IMR-90 (cell line): ENCODE results near the gene ACOX2. TPM values are rescaled to one million over a fixed set of nuclear protein-coding genes. Genes with fewer than 3 reads are reported as not detected.

Source experiments
- ATAC-seq: fragments of 200-7000 bp; cut with Tn5 transposase; 2 replicates; pipeline ENCODE4 v1.9.1; 2020; ENCODE audit warnings: low read depth, mild to moderate bottlenecking, moderate library complexity
- BruUV-seq: library from RNA; stranded (reverse); fragments of 400-500 nt; replicated peaks from 2 replicates; lab custom pipeline; 2021; lab: Mats Ljungman, UMichigan
- CTCF ChIA-PET: fragments of 300-600 bp; formaldehyde crosslinking; extraction: SDS; loops from one replicate; lab custom pipeline; 2021; ENCODE audit warnings: antibody characterized with exemption; lab: Yijun Ruan, JAX
- POLR2A ChIA-PET: fragments of 300-600 bp; sonication (Branson Sonifier 250); formaldehyde crosslinking; loops from one replicate; lab custom pipeline; 2022; ENCODE audit warnings: antibody characterized with exemption; ENCODE audit not compliant: unreplicated experiment; lab: Charles Lee
- DNase-seq: peaks from one replicate; pipeline ENCODE4 v3.0.0; 2013
- H2AFZ ChIP-seq: replicated peaks from 2 replicates; pipeline ENCODE3; 2013; ENCODE audit warnings: low read length, mild to moderate bottlenecking; ENCODE audit not compliant: poor library complexity
- H2AK5ac ChIP-seq: 2 replicates; pipeline ENCODE4 v1.6.1; 2013; ENCODE audit warnings: low read depth, low read length, inconsistent platforms
- H2AK9ac ChIP-seq: replicated peaks from 2 replicates; pipeline ENCODE3; 2013; ENCODE audit warnings: mild to moderate bottlenecking, low read depth, low read length, moderate library complexity; ENCODE audit not compliant: poor library complexity
- H2BK120ac ChIP-seq: 2 replicates; pipeline ENCODE4 v1.6.1; 2013; ENCODE audit warnings: low read depth, low read length, inconsistent platforms
- H2BK15ac ChIP-seq: 3 replicates; pipeline ENCODE4 v1.6.1; 2013; ENCODE audit warnings: low read depth, low read length, inconsistent platforms
- H2BK20ac ChIP-seq: 2 replicates; pipeline ENCODE4 v1.6.1; 2013; ENCODE audit warnings: low read depth, mild to moderate bottlenecking, inconsistent platforms, low read length, moderate library complexity
- H2BK5ac ChIP-seq: 2 replicates; pipeline ENCODE4 v1.6.1; 2013; ENCODE audit warnings: mild to moderate bottlenecking, low read depth, low read length, inconsistent platforms; ENCODE audit not compliant: poor library complexity, severe bottlenecking
- H3K14ac ChIP-seq: replicated peaks from 2 replicates; pipeline ENCODE4 v1.6.1; 2013; ENCODE audit warnings: low read depth, low read length, inconsistent platforms
- H3K18ac ChIP-seq: 2 replicates; pipeline ENCODE4 v1.6.1; 2013; ENCODE audit warnings: low read depth, low read length, control low read depth
- H3K23ac ChIP-seq: 2 replicates; pipeline ENCODE4 v1.6.1; 2013; ENCODE audit warnings: low read depth, low read length, inconsistent platforms
- H3K27ac ChIP-seq: 2 replicates; pipeline ENCODE4 v1.5.1; 2013; ENCODE audit warnings: mild to moderate bottlenecking, control low read depth, low read length; ENCODE audit not compliant: insufficient read depth
- H3K27me3 ChIP-seq: 2 replicates; pipeline ENCODE4 v1.6.1; 2013; ENCODE audit warnings: low read length; ENCODE audit not compliant: control insufficient read depth, insufficient read depth
- H3K36me3 ChIP-seq: 2 replicates; pipeline ENCODE4 v1.6.1; 2013; ENCODE audit warnings: low read length, mixed read lengths; ENCODE audit not compliant: control insufficient read depth, insufficient read depth
- H3K4ac ChIP-seq: 2 replicates; pipeline ENCODE4 v1.6.1; 2013; ENCODE audit warnings: low read depth, low read length, inconsistent platforms
- H3K4me1 ChIP-seq: 2 replicates; pipeline ENCODE4 v1.6.1; 2013; ENCODE audit warnings: low read length, mixed read lengths; ENCODE audit not compliant: control insufficient read depth, insufficient read depth
- H3K4me2 ChIP-seq: 2 replicates; pipeline ENCODE4 v1.6.1; 2013; ENCODE audit warnings: low read depth, mild to moderate bottlenecking, control low read depth, low read length, moderate library complexity
- H3K4me3 ChIP-seq: 2 replicates; pipeline ENCODE4 v1.5.1; 2013; ENCODE audit warnings: low read depth, mild to moderate bottlenecking, control low read depth, low read length, moderate library complexity; ENCODE audit not compliant: insufficient read depth
- H3K56ac ChIP-seq: 2 replicates; pipeline ENCODE4 v1.6.1; 2013; ENCODE audit warnings: low read length, inconsistent platforms; ENCODE audit not compliant: insufficient read depth; ENCODE audit errors: extremely low read depth
- H3K79me1 ChIP-seq, 2 experiments: 2 replicates each; pipeline ENCODE4 v1.6.1; 2013; ENCODE audit warnings: low read length in 2 of 2, inconsistent platforms in 1 of 2, low read depth in 1 of 2
- H3K9ac ChIP-seq: 2 replicates; pipeline ENCODE4 v1.6.1; 2013; ENCODE audit warnings: low read depth, low read length, control low read depth
- H3K9me1 ChIP-seq: 2 replicates; pipeline ENCODE4 v1.6.1; 2013; ENCODE audit warnings: low read length, inconsistent platforms; ENCODE audit not compliant: insufficient read depth
- H3K9me3 ChIP-seq: 2 replicates; pipeline ENCODE4 v1.6.1; 2013; ENCODE audit warnings: low read length; ENCODE audit not compliant: control insufficient read depth, insufficient read depth
- H4K20me1 ChIP-seq: 2 replicates; pipeline ENCODE4 v1.6.1; 2013; ENCODE audit warnings: low read length, inconsistent platforms; ENCODE audit not compliant: insufficient read depth
- H4K5ac ChIP-seq: 2 replicates; pipeline ENCODE4 v1.6.1; 2013; ENCODE audit warnings: mild to moderate bottlenecking, low read depth, low read length, control low read depth
- H4K8ac ChIP-seq, 2 experiments: 2 replicates each; pipeline ENCODE4 v1.6.1; 2013; ENCODE audit warnings: low read depth in 2 of 2, low read length in 2 of 2, control low read depth in 1 of 2, inconsistent platforms in 1 of 2
- H4K91ac ChIP-seq: 2 replicates; pipeline ENCODE4 v1.6.1; 2013; ENCODE audit warnings: low read depth, low read length, inconsistent platforms; ENCODE audit not compliant: insufficient read depth
- BHLHE40 ChIP-seq: fragments of 150-350 bp; IDR thresholded peaks from 2 replicates; pipeline ENCODE4 v1.6.1; 2016; ENCODE audit warnings: mild to moderate bottlenecking, low read depth, low read length
- CEBPB ChIP-seq: IDR thresholded peaks from 2 replicates; pipeline ENCODE4 v1.6.1; 2012; ENCODE audit warnings: low read depth, low read length, improper control_type of control experiment
- CHD1 ChIP-seq: IDR thresholded peaks from 2 replicates; pipeline ENCODE4 v1.6.1; 2012; ENCODE audit warnings: low read depth, low read length, improper control_type of control experiment
- CTCF ChIP-seq: conservative IDR thresholded peaks from 2 replicates; pipeline ENCODE4 v1.5.1; 2012; ENCODE audit warnings: mild to moderate bottlenecking, low read depth, low read length, improper control_type of control experiment
- ELK1 ChIP-seq: fragments of 150-350 bp; IDR thresholded peaks from 2 replicates; pipeline ENCODE4 v1.6.1; 2016; ENCODE audit warnings: low read depth, mild to moderate bottlenecking, low read length, moderate library complexity, borderline replicate concordance
- FOS ChIP-seq: fragments of 150-350 bp; IDR thresholded peaks from 2 replicates; pipeline ENCODE4 v1.6.1; 2016; ENCODE audit warnings: low read depth, low read length
- MAFK ChIP-seq: IDR thresholded peaks from 2 replicates; pipeline ENCODE4 v1.6.1; 2012; ENCODE audit warnings: low read depth, low read length, improper control_type of control experiment
- MAZ ChIP-seq: IDR thresholded peaks from 2 replicates; pipeline ENCODE4 v1.6.1; 2012; ENCODE audit warnings: low read depth, mild to moderate bottlenecking, low read length, improper control_type of control experiment, moderate library complexity, borderline replicate concordance
- MXI1 ChIP-seq: IDR thresholded peaks from 2 replicates; pipeline ENCODE4 v1.6.1; 2012; ENCODE audit warnings: low read depth, mild to moderate bottlenecking, low read length, moderate library complexity, borderline replicate concordance
- NFE2L2 ChIP-seq: fragments of 150-350 bp; IDR thresholded peaks from 2 replicates; pipeline ENCODE4 v1.6.1; 2016; ENCODE audit warnings: low read depth, mild to moderate bottlenecking, low read length
- POLR2A ChIP-seq: IDR thresholded peaks from 2 replicates; pipeline ENCODE4 v1.6.1; 2012; ENCODE audit warnings: mild to moderate bottlenecking, low read depth, low read length
- RAD21 ChIP-seq: IDR thresholded peaks from 2 replicates; pipeline ENCODE4 v1.6.1; 2012; ENCODE audit warnings: low read length, improper control_type of control experiment
- RCOR1 ChIP-seq: IDR thresholded peaks from 2 replicates; pipeline ENCODE4 v1.6.1; 2012; ENCODE audit warnings: mild to moderate bottlenecking, low read length, improper control_type of control experiment; ENCODE audit not compliant: insufficient replicate concordance
- RFX5 ChIP-seq: IDR thresholded peaks from 2 replicates; pipeline ENCODE4 v1.8.0; 2012; ENCODE audit warnings: low read depth, mild to moderate bottlenecking, low read length, moderate library complexity
- SMC3 ChIP-seq: fragments of 150-350 bp; IDR thresholded peaks from 2 replicates; pipeline ENCODE4 v1.6.1; 2016; ENCODE audit warnings: low read depth, mild to moderate bottlenecking, antibody characterized with exemption, low read length, moderate library complexity
- USF2 ChIP-seq: fragments of 150-350 bp; IDR thresholded peaks from 2 replicates; pipeline ENCODE4 v1.6.1; 2017; ENCODE audit warnings: mild to moderate bottlenecking, antibody characterized with exemption, low read length, low read depth
- WGBS, 2 experiments: methylation state at CpG; one replicate each; pipeline versions ENCODE4 v1.1.5 to v1.1.7; 2013; ENCODE audit warnings: missing lambda C conversion rate in 2 of 2; ENCODE audit not compliant: insufficient read length in 1 of 2; ENCODE audit errors: extremely low coverage in 2 of 2; 5-methylcytosine and 5-hydroxymethylcytosine counted together
- dilution Hi-C: fragments of 300-500 bp; cut with HindIII; formaldehyde crosslinking; loops from one replicate; pipeline ENCODE4 v1.14.3; 2018; ENCODE audit warnings: low sequenced_read_pairs; ENCODE audit not compliant: unreplicated experiment
- in situ Hi-C: fragments of 300-500 bp; cut with MboI; formaldehyde crosslinking; loops from 3 replicates; pipeline ENCODE4 v1.14.3; 2019; ENCODE audit warnings: low sequenced_read_pairs, inconsistent platforms, mixed read lengths
- intact Hi-C: fragments of 100-400 bp; cut with micrococcal nuclease; formaldehyde crosslinking; loops from 2 replicates; pipeline ENCODE4 v1.10.0; 2022
- polyA plus RNA-seq, 3 experiments: library from polyadenylated mRNA; depleted of rRNA; stranded (reverse); fragments of >200 nt; gene quantifications; 2 replicates each; pipeline ENCODE4 v1.2.3, GENCODE V29; 2012; ENCODE audit warnings: low replicate concordance in 1 of 3
- total RNA-seq: library from RNA; depleted of rRNA; stranded (reverse); fragments of >200 nt; gene quantifications from 2 replicates; pipeline ENCODE4 v1.2.3, GENCODE V29; 2012

ACOX2 gene
- total and polyA plus RNA-seq, 2 of the 4 experiments (the other 2 are of a cell fraction) = 15.6 to 32.9 TPM

- Histone ChIP-seq H3K23ac (no peak overlapping the region), H2BK5ac (no peak overlapping the region), H2BK120ac (no peak overlapping the region), H3K9ac (no peak overlapping the region), H3K36me3 (no peaks in the 10 kb centered on the region), H3K56ac (no peak overlapping the region), H4K91ac (no peak overlapping the region), H2AFZ (no peak overlapping the region), H2BK20ac (no peak overlapping the region), H4K5ac (no peak overlapping the region), H3K9me3 (peaks cover 4% of the 10 kb centered on the region), H3K4ac (no peak overlapping the region), H3K9me1 (peaks cover 10% of the 10 kb centered on the region), H4K8ac (no peak overlapping the region), H3K14ac (no peak overlapping the region), H2AK9ac (no peak overlapping the region), H3K4me3 (no peak overlapping the region), H2BK15ac (no peak overlapping the region), H3K4me2 (no peak overlapping the region), H2AK5ac (no peak overlapping the region), H3K79me1 (no peaks in the 10 kb centered on the region), H3K18ac (no peak overlapping the region), H3K27me3 (peaks cover 4% of the 10 kb centered on the region; the same call in 1 of the 2 replicates), H3K27ac (no peak overlapping the region), H4K20me1 (no peaks in the 10 kb centered on the region), H3K4me1 (peaks cover 14% of the 10 kb centered on the region)
- DNase-seq (no peak), ATAC-seq (no peak)
- POLR2A ChIA-PET = no interaction called here
- intact Hi-C loops = loop anchor here (5.0 kb wide), 1 partner anchor 37 kb away; no protein-coding TSS in a partner anchor
- dilution Hi-C loops = no loop called here
- TF ChIP-seq RFX5 (no peak), MXI1 (no peak), RAD21 (no peak), CTCF (no peak), BHLHE40 (no peak), RCOR1 (no peak), CHD1 (no peak), CEBPB (no peak), ELK1 (no peak), USF2 (no peak), POLR2A (no peak), MAFK (no peak), FOS (no peak), NFE2L2 (no peak), MAZ (no peak), SMC3 (no peak)
- BruUV-seq = no TSS peak
- CTCF ChIA-PET = interaction anchor here (1.0 kb wide), 1 partner anchor 9 kb away, joined by 3 read pairs; no protein-coding TSS in a partner anchor
- no CpG with 5 or more reads among the region's 1 CpG for WGBS, 2 experiments
- in situ Hi-C loops = no loop called here
Observed at GRCh38 chr3:58474348-58474911, 62.6 kb downstream of the ACOX2 start.
